GM19099 (cell line): ENCODE measurements around the gene FAM124A.

Experiments used
- POLR2A ChIP-seq: IDR thresholded peaks from 3 replicates; pipeline ENCODE4 v1.6.1; 2011; ENCODE audit warnings: low read depth; ENCODE audit not compliant: insufficient read length; ENCODE audit errors: extremely low read depth

The FAM124A gene

GRCh38 chr13:51222037-51222685 is at the start of gene FAM124A:
Gene FAM124A, plus strand, starts transcription at chr13:51222398. Its CDS starts 104 bp downstream, at chr13:51222502.
- no peak for TF ChIP-seq POLR2A

- TF ChIP-seq POLR2A: no peak
Measured at GRCh38 chr13:51175021-51175420, 47.2 kb upstream of the FAM124A start.

- TF ChIP-seq POLR2A: no peak
Measured at GRCh38 chr13:51175639-51176038, 46.6 kb upstream of the FAM124A start.

- no peak for TF ChIP-seq POLR2A
Measured at GRCh38 chr13:51177188-51177587, 45.0 kb upstream of the FAM124A start.

- TF ChIP-seq POLR2A: no peak
Measured at GRCh38 chr13:51178456-51179074, 43.6 kb upstream of the FAM124A start.

GRCh38 chr13:51179432-51179971 is 42.7 kb upstream of the FAM124A start:
- no peak for TF ChIP-seq POLR2A

GRCh38 chr13:51180853-51181511 is 41.2 kb upstream of the FAM124A start:
- no peak for TF ChIP-seq POLR2A

- no peak for TF ChIP-seq POLR2A
Measured at GRCh38 chr13:51181786-51182383, 40.3 kb upstream of the FAM124A start.

- no peak for TF ChIP-seq POLR2A
Measured at GRCh38 chr13:51191743-51192142, 30.5 kb upstream of the FAM124A start.

GRCh38 chr13:51192348-51192747 is 29.9 kb upstream of the FAM124A start:
- TF ChIP-seq POLR2A: no peak

- no peak for TF ChIP-seq POLR2A
Measured at GRCh38 chr13:51193387-51193786, 28.8 kb upstream of the FAM124A start.

- TF ChIP-seq POLR2A: no peak
Measured at GRCh38 chr13:51194942-51195341, 27.3 kb upstream of the FAM124A start.

GRCh38 chr13:51201886-51202285 is 20.3 kb upstream of the FAM124A start:
- no peak for TF ChIP-seq POLR2A

- TF ChIP-seq POLR2A: no peak
Measured at GRCh38 chr13:51202477-51203046, 19.6 kb upstream of the FAM124A start.

GRCh38 chr13:51206584-51206983 is 15.6 kb upstream of the FAM124A start:
- no peak for TF ChIP-seq POLR2A
